BJ (cell line): ENCODE data around the gene RPS18. TPM values are rescaled to one million over a fixed set of nuclear protein-coding genes. Genes with fewer than 3 reads are reported as not detected.
"Not testable (repeated sequence)": the region's sequence is repeated elsewhere in the genome, so short reads cannot be mapped to it uniquely, and the experiment has no call there.

ENCODE experiments used
- CTCF ChIA-PET: fragments of 350-600 bp; formaldehyde crosslinking; extraction: SDS; loops from one replicate; lab custom pipeline; 2021; ENCODE audit warnings: antibody characterized with exemption, inconsistent platforms; lab: Yijun Ruan, JAX
- POLR2A ChIA-PET: fragments of 300-600 bp; sonication (Branson Sonifier 250); formaldehyde crosslinking; extraction: SDS; loops from one replicate; lab custom pipeline; 2021; ENCODE audit warnings: antibody characterized with exemption; lab: Charles Lee
- DNase-seq: peaks from one replicate; pipeline ENCODE4 v3.0.0-alpha.2; 2011; ENCODE audit warnings: low read depth
- H3K27me3 ChIP-seq: 2 replicates; pipeline ENCODE4 v1.6.0; 2011; ENCODE audit warnings: low read length; ENCODE audit not compliant: control insufficient read depth, insufficient read depth
- H3K36me3 ChIP-seq: 2 replicates; pipeline ENCODE4 v1.5.1; 2011; ENCODE audit warnings: low read length; ENCODE audit not compliant: control insufficient read depth, insufficient read depth
- H3K4me3 ChIP-seq: 2 replicates; pipeline ENCODE4 v1.5.1; 2011; ENCODE audit warnings: low read depth, mild to moderate bottlenecking, control low read depth, low read length
- polyA plus RNA-seq: library from polyadenylated mRNA; depleted of rRNA; stranded (reverse); fragments of >200 nt; gene quantifications from 2 replicates; pipeline ENCODE4 v1.2.3, GENCODE V29; 2011
- TF ChIP-seq, protein P1 (sequence below): IDR thresholded peaks from 2 replicates; pipeline ENCODE4 v1.5.1; 2011; ENCODE audit warnings: low read depth, mild to moderate bottlenecking, control low read depth, inconsistent platforms, low read length, moderate library complexity; ENCODE audit not compliant: insufficient read depth

The RPS18 gene
- polyA plus RNA-seq, 1 experiment: 6,433 TPM

DNA sequence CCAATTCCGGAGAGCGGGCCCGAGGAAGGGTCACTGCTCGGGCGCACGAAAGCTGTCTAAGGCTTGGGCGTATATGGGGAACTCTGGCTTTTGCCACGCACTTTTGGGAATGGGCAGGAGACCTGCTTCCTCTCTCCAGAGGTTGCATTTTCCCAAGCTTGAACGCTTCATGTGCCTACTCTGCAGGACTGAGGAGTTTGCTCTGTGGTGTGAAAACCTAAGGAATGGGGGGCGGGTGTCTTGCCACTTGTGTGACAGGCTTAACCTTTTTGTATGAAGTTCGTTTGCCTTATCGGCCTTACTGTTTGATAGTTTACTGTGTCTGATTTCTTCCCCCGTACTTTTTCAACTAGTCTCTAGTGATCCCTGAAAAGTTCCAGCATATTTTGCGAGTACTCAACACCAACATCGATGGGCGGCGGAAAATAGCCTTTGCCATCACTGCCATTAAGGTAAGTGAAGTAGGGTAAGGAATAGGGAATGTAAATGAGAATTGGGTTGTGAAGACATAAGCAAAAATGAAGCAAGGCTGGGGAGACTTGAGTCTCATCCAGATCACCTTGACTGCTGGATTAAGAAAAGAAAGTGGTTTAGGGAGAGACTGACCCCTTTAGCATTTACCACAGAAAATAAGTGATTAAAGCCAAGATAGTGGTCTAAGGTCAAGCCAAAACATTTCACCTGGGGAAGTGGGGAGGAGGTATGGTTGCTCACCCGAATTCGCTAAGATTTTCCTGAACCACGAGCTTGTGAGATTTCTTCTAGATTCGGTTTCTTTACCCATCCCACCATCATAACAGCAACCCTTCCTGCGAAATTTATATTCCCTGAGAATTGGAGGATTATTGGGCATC, 627 bp downstream of the RPS18 start:
- DNase-seq: no peak
- H3K4me3 ChIP-seq: peak overlapping the region; percentile 66
- no peaks in the 10 kb centered on the region for H3K27me3 ChIP-seq
- ChIA-PET POLR2A (interaction anchor here (0.7 to 1.5 kb wide), 2 partner anchors 24 to 36 kb away, joined by 3 read pairs; no protein-coding TSS in a partner anchor), CTCF (interaction anchor here (1.1 to 1.8 kb wide), 2 partner anchors 23 to 27 kb away, joined by 3 to 9 read pairs; no protein-coding TSS in a partner anchor)
- peaks cover 29% of the 10 kb centered on the region for H3K36me3 ChIP-seq
- TF ChIP-seq, protein P1, sequence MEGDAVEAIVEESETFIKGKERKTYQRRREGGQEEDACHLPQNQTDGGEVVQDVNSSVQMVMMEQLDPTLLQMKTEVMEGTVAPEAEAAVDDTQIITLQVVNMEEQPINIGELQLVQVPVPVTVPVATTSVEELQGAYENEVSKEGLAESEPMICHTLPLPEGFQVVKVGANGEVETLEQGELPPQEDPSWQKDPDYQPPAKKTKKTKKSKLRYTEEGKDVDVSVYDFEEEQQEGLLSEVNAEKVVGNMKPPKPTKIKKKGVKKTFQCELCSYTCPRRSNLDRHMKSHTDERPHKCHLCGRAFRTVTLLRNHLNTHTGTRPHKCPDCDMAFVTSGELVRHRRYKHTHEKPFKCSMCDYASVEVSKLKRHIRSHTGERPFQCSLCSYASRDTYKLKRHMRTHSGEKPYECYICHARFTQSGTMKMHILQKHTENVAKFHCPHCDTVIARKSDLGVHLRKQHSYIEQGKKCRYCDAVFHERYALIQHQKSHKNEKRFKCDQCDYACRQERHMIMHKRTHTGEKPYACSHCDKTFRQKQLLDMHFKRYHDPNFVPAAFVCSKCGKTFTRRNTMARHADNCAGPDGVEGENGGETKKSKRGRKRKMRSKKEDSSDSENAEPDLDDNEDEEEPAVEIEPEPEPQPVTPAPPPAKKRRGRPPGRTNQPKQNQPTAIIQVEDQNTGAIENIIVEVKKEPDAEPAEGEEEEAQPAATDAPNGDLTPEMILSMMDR: no peak

DNA sequence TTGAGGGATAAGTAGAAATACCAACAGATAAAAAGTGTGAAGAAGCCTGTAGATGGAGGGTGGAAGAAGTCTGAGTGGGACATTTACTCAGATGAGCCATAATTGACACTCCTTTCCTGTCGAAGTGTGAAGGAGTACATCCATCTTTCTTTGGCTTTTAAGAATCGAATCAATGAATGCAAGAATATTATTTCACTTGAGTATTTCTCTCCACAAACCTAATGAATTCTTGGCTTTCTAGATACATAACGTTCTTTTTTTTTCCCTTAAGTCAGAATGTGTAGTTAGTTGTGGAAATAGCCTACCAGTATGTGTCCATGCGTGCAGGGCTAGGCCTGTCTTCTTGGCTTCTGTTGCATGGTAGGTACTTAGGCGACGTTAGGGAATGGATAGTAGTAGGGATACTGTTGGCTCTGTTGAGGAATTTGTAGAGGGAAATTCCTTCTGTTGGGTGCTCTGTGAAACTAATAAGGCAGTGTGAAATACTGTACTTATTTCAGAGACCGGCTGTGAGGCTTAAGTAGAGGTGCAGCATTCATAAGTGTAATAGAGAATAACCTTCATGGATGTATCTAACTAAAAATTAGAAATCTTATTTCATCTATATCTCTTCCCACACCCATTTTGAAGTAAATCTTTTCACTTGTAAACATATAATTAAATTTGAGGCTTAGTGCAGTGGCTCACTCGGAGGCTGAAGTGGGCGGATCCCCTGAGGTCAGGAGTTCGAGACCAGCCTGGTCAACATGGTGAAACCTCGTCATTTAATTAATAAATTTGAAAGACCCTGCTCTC, 1.5 kb downstream of the RPS18 start:
- TF ChIP-seq, protein P1: no peak
- Histone ChIP-seq H3K27me3 (no peaks in the 10 kb centered on the region), H3K36me3 (peaks cover 26% of the 10 kb centered on the region), H3K4me3 (peak overlapping the region; percentile 66)
- POLR2A ChIA-PET: no interaction called here
- CTCF ChIA-PET: no interaction called here
- no peak for DNase-seq

DNA sequence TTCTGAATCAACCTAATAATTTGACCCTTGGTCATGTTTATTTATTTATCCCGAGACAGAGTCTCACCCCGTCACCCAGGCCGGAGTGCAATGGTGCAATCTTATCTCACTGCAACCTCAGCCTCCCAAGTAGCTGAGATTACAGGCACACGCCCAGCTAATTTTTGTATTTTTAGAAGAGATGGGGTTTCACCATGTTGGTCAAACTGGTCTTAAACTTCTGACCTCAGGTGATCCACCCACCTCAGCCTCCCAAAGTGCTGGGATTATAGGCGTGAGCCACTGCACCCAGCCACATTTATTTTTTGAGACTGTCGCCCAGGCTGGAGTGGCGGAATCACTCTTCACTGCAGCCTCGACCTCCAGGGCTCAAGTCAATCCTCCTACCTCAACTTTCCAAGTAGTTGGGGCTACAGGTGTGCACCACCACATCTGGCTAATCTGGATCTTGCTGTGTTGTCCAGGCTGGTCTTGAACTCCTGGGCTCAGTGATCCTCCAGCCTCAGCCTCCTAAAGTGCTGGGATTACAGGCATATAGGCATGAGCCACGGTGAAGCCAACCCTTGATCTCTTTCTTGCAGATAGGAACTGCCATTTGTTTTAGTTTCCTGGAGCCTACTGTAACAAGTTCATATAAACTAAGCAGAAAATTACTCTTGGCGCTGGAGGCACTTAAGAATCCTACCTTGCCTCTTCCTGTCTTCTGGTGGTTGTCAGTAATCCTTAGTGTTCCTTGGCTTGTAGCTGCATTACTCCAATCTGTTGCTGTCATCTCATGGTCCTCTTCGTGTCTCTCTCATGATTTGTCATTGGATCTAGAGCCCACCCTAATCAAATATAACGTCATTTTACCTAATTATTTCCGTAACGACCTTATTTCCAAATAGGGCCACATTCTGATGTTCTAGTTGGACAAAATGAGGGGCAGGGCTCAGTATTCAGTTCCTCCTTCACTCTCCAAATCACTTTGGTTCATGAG, 2.3 kb downstream of the RPS18 start:
- no peak overlapping the region for H3K4me3 ChIP-seq
- no peak for DNase-seq
- TF ChIP-seq, protein P1: no peak
- CTCF ChIA-PET: no interaction called here
- peaks cover 22% of the 10 kb centered on the region for H3K36me3 ChIP-seq
- POLR2A ChIA-PET: no interaction called here
- no peaks in the 10 kb centered on the region for H3K27me3 ChIP-seq

DNA sequence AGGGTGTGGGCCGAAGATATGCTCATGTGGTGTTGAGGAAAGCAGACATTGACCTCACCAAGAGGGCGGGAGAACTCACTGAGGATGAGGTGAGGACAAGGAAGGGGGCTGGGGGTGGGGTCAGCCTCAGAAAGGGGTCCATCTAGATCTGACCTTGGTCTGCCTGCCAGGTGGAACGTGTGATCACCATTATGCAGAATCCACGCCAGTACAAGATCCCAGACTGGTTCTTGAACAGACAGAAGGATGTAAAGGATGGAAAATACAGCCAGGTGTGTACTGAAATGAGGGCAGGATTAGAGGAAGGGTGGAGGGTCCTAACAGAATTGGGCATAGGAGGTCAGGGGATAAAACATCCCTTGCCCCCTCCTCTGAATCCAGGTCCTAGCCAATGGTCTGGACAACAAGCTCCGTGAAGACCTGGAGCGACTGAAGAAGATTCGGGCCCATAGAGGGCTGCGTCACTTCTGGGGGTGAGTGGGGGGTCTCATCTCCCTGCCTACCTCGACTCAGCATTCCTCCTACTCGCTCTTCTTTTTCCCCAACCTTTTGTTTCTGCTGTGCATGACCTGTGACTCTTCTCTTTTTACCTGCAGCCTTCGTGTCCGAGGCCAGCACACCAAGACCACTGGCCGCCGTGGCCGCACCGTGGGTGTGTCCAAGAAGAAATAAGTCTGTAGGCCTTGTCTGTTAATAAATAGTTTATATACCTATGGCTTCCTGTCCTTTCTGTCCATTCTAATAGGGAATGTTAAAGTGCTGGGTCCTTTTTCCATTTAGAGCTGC, 4.1 kb downstream of the RPS18 start:
- CTCF ChIA-PET: interaction anchor here (1.2 to 3.7 kb wide), 2 partner anchors 12 to 150 kb away, joined by 3 to 21 read pairs; partner anchors contain the start of gene WDR46
- POLR2A ChIA-PET: interaction anchor here (0.7 kb wide), 1 partner anchor 13 kb away, joined by 4 read pairs; the partner anchor contains the start of gene WDR46

More for the DNA sequence above, 4.1 kb downstream of the RPS18 start:
- H3K36me3 ChIP-seq: peaks cover 24% of the 10 kb centered on the region
- not testable (repeated sequence) for H3K27me3 ChIP-seq, DNase-seq, H3K4me3 ChIP-seq
